Measurements from ENCODE around the gene ATP8B4. TPM values are rescaled to one million over a fixed set of nuclear protein-coding genes. Genes with fewer than 3 reads are reported as not detected.

ATP8B4 gene
- total and polyA plus RNA-seq, 4 donors = 0.20 to 43.9 (median 10.8) TPM

DNA sequence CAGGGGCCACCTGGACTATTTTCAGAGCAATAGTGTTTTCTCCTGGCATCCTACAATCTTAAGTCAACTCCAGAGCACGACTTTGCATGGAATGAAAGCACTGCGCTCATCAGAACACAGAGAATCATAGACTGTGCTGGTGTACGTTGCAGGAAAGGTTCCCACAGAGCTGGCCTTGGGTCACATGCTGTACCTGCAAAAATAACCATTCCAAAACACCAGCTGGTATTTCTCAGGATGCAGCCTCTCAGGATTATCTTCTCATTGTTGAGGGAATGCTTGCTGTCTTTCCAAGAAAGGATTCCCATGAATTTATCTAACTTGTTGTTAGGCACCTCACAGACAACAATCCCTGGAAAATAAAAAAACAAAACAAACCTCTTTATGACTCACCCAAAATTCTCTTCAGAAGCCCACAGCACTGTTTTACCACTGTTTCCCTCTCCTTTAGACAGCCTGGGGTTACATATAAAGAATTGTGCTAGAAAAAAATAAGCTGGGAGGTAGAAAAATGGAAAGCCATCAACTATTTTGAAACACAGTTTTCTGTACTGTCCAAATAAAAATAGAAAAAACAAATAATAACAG, 131.7 kb downstream of the ATP8B4 start:
- no peaks in the 10 kb centered on the region for H3K27me3 ChIP-seq (ENCODE audit: control insufficient read depth in 1 of 2, insufficient read depth in 2 of 2, low read length in 1 of 2)
- peaks cover 3% of the 10 kb centered on the region in 2 donors for H3K4me1 ChIP-seq (ENCODE audit: control insufficient read depth in 1 of 2, insufficient read depth in 2 of 2, low read length in 2 of 2)
- H3K27ac ChIP-seq (ENCODE audit: low read depth in 1 of 2, low read length in 2 of 2) = peak overlapping the region in 1 of 2 donors; percentile 28
- no peaks in the 10 kb centered on the region for H3K36me3 ChIP-seq (ENCODE audit: control insufficient read depth in 1 of 2, insufficient read depth in 2 of 2, low read length in 1 of 2)
- intact Hi-C loops (cut with DNase I) = no loop called here
- H3K4me3 ChIP-seq (ENCODE audit: low read length in 2 of 2) = no peak overlapping the region
- H3K9me3 ChIP-seq (ENCODE audit: control insufficient read depth, low read length) = no peaks in the 10 kb centered on the region
- ATAC-seq (ENCODE audit: low FRiP score) = no peak
- no peak for DNase-seq
- WGBS, 2 donors = 9 to 12% methylated on average over 3 of the region's 3 CpGs

DNA sequence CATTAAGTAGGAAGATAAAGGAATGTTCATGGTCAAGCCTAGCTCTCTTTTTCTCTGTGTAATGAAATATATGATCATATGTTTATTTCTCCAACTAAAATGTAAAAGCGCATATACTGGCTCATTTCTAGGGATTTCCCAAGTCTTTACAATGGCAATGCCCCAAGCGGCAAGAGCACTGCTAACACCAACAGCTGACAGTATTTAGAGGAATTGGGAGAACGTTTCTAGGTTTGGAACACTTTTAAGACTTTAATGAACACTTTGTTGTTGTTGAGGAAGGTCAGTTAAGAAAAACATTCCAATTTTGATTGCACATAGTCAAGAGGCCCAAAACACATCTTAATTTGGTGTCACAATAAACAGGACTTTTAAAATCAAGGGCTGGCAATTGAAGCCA, 132.7 kb downstream of the ATP8B4 start:
- no peaks in the 10 kb centered on the region for H3K9me3 ChIP-seq (ENCODE audit: control insufficient read depth, low read length)
- DNase-seq = no peak
- H3K27ac ChIP-seq (ENCODE audit: low read depth in 1 of 2, low read length in 2 of 2) = no peak overlapping the region
- 24 to 45% methylated on average over 3 of the region's 3 CpGs for WGBS, 2 donors
- H3K36me3 ChIP-seq (ENCODE audit: control insufficient read depth in 1 of 2, insufficient read depth in 2 of 2, low read length in 1 of 2) = no peaks in the 10 kb centered on the region
- no peak overlapping the region for H3K4me3 ChIP-seq (ENCODE audit: low read length in 2 of 2)
- H3K27me3 ChIP-seq (ENCODE audit: control insufficient read depth in 1 of 2, insufficient read depth in 2 of 2, low read length in 1 of 2) = no peaks in the 10 kb centered on the region
- ATAC-seq (ENCODE audit: low FRiP score) = no peak
- H3K4me1 ChIP-seq (ENCODE audit: control insufficient read depth in 1 of 2, insufficient read depth in 2 of 2, low read length in 2 of 2) = peaks cover 3% of the 10 kb centered on the region in 2 donors
- intact Hi-C loops (cut with DNase I) = no loop called here

DNA sequence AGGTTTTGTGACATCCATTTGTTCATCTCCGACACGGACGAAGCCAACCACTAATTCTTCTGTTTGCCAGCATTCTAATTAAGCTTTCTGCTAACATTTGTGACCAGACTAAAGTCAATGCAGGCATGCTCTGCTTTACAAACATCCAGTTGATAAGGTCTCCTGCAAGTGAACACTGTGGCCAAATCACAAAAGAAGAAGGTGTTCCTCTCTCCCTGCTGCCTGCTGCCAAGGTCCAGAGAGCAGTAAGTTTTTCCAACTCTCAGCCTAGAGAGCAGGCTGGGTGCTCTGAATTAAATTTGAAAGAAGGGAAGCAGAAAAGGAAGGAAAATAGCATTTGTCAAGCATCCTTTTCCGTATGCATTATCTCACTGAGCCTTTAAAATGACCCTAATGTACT, 133.6 kb downstream of the ATP8B4 start:
- Histone ChIP-seq H3K27ac (ENCODE audit: low read depth in 1 of 2, low read length in 2 of 2) (no peak overlapping the region), H3K36me3 (ENCODE audit: control insufficient read depth in 1 of 2, insufficient read depth in 2 of 2, low read length in 1 of 2) (no peaks in the 10 kb centered on the region), H3K27me3 (ENCODE audit: control insufficient read depth in 1 of 2, insufficient read depth in 2 of 2, low read length in 1 of 2) (no peaks in the 10 kb centered on the region), H3K9me3 (ENCODE audit: control insufficient read depth, low read length) (no peaks in the 10 kb centered on the region), H3K4me1 (ENCODE audit: control insufficient read depth in 1 of 2, insufficient read depth in 2 of 2, low read length in 2 of 2) (peaks cover 3% of the 10 kb centered on the region in 2 donors), H3K4me3 (ENCODE audit: low read length in 2 of 2) (no peak overlapping the region)
- 62 to 69% methylated on average over 4 of the region's 4 CpGs for WGBS, 2 donors
- no peak for DNase-seq
- ATAC-seq (ENCODE audit: low FRiP score) = no peak
- intact Hi-C loops (cut with DNase I) = no loop called here

DNA sequence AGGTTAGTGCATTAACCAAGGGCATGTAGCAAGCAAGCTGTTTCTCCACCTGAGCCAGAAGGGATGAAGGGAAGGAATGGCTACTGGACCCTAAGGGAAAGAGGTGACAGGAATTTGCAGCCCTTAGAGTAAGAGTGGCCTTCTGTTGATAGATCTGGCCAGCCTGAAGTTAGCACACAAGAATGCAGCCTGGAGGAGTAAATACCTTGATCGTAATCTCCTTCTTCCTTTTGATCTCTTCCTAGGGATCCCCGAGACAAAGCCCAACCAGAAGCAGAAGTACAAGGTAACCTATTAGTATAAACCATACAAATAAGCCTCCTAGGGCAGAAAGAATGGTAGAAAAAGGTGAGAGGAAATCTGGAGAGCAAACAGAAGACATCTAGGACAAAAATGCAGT, 134.6 kb downstream of the ATP8B4 start:
- Histone ChIP-seq H3K27ac (ENCODE audit: low read depth in 1 of 2, low read length in 2 of 2) (no peak overlapping the region), H3K36me3 (ENCODE audit: control insufficient read depth in 1 of 2, insufficient read depth in 2 of 2, low read length in 1 of 2) (no peaks in the 10 kb centered on the region), H3K4me3 (ENCODE audit: low read length in 2 of 2) (no peak overlapping the region), H3K4me1 (ENCODE audit: control insufficient read depth in 1 of 2, insufficient read depth in 2 of 2, low read length in 2 of 2) (peaks cover 3% of the 10 kb centered on the region in 2 donors), H3K27me3 (ENCODE audit: control insufficient read depth in 1 of 2, insufficient read depth in 2 of 2, low read length in 1 of 2) (no peaks in the 10 kb centered on the region), H3K9me3 (ENCODE audit: control insufficient read depth, low read length) (no peaks in the 10 kb centered on the region)
- 94 to 95% methylated on average over 2 of the region's 2 CpGs for WGBS, 2 donors
- DNase-seq (no peak), ATAC-seq (ENCODE audit: low FRiP score) (no peak)
- intact Hi-C loops (cut with DNase I) = no loop called here

DNA sequence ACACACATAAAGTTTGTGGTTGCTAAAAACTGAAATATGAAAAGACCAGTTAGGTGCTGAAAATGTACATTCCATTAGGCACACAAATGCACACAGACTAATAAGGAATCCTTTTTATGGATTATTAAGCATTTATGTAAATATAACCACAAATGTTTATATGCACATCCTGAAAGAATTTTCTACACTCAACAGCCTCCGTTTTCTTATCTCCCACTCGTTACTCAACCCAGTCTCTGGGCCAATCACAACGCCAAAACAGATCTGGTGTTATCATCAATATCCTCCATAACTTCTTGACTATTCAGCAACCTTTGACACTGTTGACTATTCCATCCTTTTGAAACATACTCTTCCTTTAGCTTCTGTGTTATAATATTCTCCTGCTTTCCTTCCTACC, 136.4 kb downstream of the ATP8B4 start:
- DNase-seq (no peak), ATAC-seq (ENCODE audit: low FRiP score) (no peak)
- Histone ChIP-seq H3K36me3 (ENCODE audit: control insufficient read depth in 1 of 2, insufficient read depth in 2 of 2, low read length in 1 of 2) (no peaks in the 10 kb centered on the region), H3K27ac (ENCODE audit: low read depth in 1 of 2, low read length in 2 of 2) (no peak overlapping the region), H3K27me3 (ENCODE audit: control insufficient read depth in 1 of 2, insufficient read depth in 2 of 2, low read length in 1 of 2) (no peaks in the 10 kb centered on the region), H3K9me3 (ENCODE audit: control insufficient read depth, low read length) (no peaks in the 10 kb centered on the region), H3K4me3 (ENCODE audit: low read length in 2 of 2) (no peak overlapping the region), H3K4me1 (ENCODE audit: control insufficient read depth in 1 of 2, insufficient read depth in 2 of 2, low read length in 2 of 2) (peaks cover 3% of the 10 kb centered on the region in 2 donors)
- intact Hi-C loops (cut with DNase I) = no loop called here
- WGBS, 2 donors = 55 to 62% methylated on average over 3 of the region's 3 CpGs

DNA sequence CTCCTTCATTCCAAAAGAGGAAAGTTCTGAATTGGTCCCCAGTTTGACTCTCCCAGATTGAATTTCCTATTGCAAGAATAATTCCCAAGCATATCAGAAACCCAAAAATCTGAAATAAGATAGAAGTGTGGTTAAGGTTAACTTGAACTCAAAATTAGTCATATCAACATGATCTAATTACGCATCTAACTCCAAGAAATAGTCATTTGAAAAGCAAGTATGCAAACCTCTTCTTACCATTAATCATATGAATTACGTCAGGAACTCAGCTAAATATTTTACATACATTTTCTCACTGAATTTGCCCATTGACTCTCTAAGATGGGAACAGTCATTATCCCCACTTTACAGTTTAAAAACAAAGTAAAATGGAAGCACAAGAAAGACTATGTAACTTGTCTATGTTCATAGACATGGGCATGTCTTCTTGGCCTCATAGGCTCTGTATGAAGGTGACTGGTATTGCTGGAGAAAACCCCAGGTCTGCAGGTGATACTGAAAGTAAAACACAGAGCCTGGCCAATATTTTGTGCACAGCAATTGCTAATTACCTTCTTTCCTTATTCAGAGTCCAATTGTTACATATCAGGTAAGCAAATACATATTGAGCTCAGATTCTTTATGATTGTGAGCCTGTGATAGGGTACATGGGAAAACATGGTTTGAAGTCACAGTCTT, 139.2 kb downstream of the ATP8B4 start:
- no peak overlapping the region for H3K27ac ChIP-seq (ENCODE audit: low read depth in 1 of 2, low read length in 2 of 2)
- WGBS, 2 donors = 93 to 94% methylated on average over 2 of the region's 2 CpGs
- no peaks in the 10 kb centered on the region for H3K27me3 ChIP-seq (ENCODE audit: control insufficient read depth in 1 of 2, insufficient read depth in 2 of 2, low read length in 1 of 2)
- no peaks in the 10 kb centered on the region for H3K9me3 ChIP-seq (ENCODE audit: control insufficient read depth, low read length)
- no peak overlapping the region for H3K4me3 ChIP-seq (ENCODE audit: low read length in 2 of 2)
- H3K4me1 ChIP-seq (ENCODE audit: control insufficient read depth in 1 of 2, insufficient read depth in 2 of 2, low read length in 2 of 2) = no peaks in the 10 kb centered on the region
- intact Hi-C loops (cut with DNase I) = no loop called here
- no peak for ATAC-seq (ENCODE audit: low FRiP score)
- no peaks in the 10 kb centered on the region for H3K36me3 ChIP-seq (ENCODE audit: control insufficient read depth in 1 of 2, insufficient read depth in 2 of 2, low read length in 1 of 2)
- no peak for DNase-seq

DNA sequence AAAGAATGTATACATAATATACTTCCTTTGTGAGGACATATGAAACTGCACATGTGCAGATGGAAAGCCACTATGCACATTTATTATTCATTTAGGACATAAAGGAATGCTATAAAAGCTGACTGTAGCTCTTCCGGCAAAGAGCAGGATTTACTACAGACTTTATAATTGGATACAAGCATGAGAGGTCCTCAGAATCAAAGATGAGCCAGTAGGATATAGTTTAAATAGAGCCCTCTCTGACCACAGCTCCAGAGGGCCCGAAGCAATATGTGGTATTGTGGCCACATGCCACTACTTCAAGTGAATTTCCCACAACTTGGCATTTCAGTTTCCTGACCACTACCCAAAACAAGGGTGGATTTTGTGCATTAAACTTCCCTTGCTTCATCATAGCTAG, 140.9 kb downstream of the ATP8B4 start:
- WGBS, 2 donors = 45 to 49% methylated on average over 2 of the region's 2 CpGs
- Histone ChIP-seq H3K4me3 (ENCODE audit: low read length in 2 of 2) (no peak overlapping the region), H3K27ac (ENCODE audit: low read depth in 1 of 2, low read length in 2 of 2) (no peak overlapping the region), H3K36me3 (ENCODE audit: control insufficient read depth in 1 of 2, insufficient read depth in 2 of 2, low read length in 1 of 2) (no peaks in the 10 kb centered on the region), H3K4me1 (ENCODE audit: control insufficient read depth in 1 of 2, insufficient read depth in 2 of 2, low read length in 2 of 2) (no peaks in the 10 kb centered on the region), H3K27me3 (ENCODE audit: control insufficient read depth in 1 of 2, insufficient read depth in 2 of 2, low read length in 1 of 2) (no peaks in the 10 kb centered on the region), H3K9me3 (ENCODE audit: control insufficient read depth, low read length) (no peaks in the 10 kb centered on the region)
- DNase-seq = no peak
- no peak for ATAC-seq (ENCODE audit: low FRiP score)
- intact Hi-C loops (cut with DNase I) = no loop called here

DNA sequence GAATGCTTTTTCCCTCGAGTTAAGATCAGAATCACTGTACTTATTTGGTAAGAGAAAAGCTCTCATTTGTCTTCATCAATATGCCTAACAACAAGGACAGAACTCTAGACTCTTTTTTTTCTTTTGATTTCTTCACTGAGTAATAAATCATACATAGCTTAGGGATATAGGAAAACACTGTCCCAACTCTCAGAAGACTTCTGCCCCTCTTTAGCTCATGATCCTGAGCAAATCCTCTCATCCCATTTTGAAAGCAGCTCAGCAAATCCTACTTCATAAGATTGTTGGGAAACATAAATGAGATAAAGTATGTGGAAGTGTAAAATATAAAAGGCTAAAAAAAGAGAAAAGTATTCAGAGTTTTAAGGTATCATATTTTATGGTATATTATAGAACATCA, 141.7 kb downstream of the ATP8B4 start:
- DNase-seq = no peak
- Histone ChIP-seq H3K36me3 (ENCODE audit: control insufficient read depth in 1 of 2, insufficient read depth in 2 of 2, low read length in 1 of 2) (no peaks in the 10 kb centered on the region), H3K27ac (ENCODE audit: low read depth in 1 of 2, low read length in 2 of 2) (no peak overlapping the region), H3K9me3 (ENCODE audit: control insufficient read depth, low read length) (no peaks in the 10 kb centered on the region), H3K4me1 (ENCODE audit: control insufficient read depth in 1 of 2, insufficient read depth in 2 of 2, low read length in 2 of 2) (no peaks in the 10 kb centered on the region), H3K27me3 (ENCODE audit: control insufficient read depth in 1 of 2, insufficient read depth in 2 of 2, low read length in 1 of 2) (no peaks in the 10 kb centered on the region), H3K4me3 (ENCODE audit: low read length in 2 of 2) (no peak overlapping the region)
- 29 to 37% methylated on average over 1 of the region's 1 CpG for WGBS, 2 donors
- no peak for ATAC-seq (ENCODE audit: low FRiP score)
- intact Hi-C loops (cut with DNase I) = no loop called here

DNA sequence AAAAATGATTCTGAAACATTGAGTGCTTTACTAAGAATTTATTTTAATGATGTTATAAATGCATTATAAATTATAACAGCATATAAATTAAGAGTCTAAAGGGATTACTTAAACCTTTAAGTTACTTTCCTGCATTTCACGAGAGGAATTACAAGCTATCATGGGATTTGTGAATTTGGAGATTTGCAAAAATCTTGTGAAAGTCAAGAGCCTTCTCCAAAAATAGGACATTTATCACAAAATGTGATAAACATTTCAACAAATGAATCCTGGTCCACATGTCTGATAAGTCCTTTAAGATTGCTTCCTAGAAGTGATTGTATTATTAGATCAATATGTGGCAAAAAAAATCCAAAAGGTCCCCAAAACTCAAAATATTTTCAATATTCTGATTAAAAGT, 154.5 kb downstream of the ATP8B4 start:
- Histone ChIP-seq H3K4me3 (ENCODE audit: low read length in 2 of 2) (no peak overlapping the region), H3K27me3 (ENCODE audit: control insufficient read depth in 1 of 2, insufficient read depth in 2 of 2, low read length in 1 of 2) (no peaks in the 10 kb centered on the region), H3K4me1 (ENCODE audit: control insufficient read depth in 1 of 2, insufficient read depth in 2 of 2, low read length in 2 of 2) (no peaks in the 10 kb centered on the region), H3K27ac (ENCODE audit: low read depth in 1 of 2, low read length in 2 of 2) (no peak overlapping the region), H3K9me3 (ENCODE audit: control insufficient read depth, low read length) (no peaks in the 10 kb centered on the region), H3K36me3 (ENCODE audit: control insufficient read depth in 1 of 2, insufficient read depth in 2 of 2, low read length in 1 of 2) (no peaks in the 10 kb centered on the region)
- ATAC-seq (ENCODE audit: low FRiP score) (no peak), DNase-seq (no peak)
- intact Hi-C loops (cut with DNase I) = no loop called here
- 63 to 78% methylated on average over 1 of the region's 1 CpG for WGBS, 2 donors
